Activated CD8-positive, alpha-beta memory T cell treated with anti-CD3 and anti-CD28 coated beads, Interleukin-2, amount 50 U/mL, for 1 hour (primary cell): Measurements from ENCODE around the gene GNA15.
"Not testable (repeated sequence)": the region's sequence is repeated elsewhere in the genome, so short reads cannot be mapped to it uniquely, and the experiment has no call there.

Source experiments
- DNase-seq: peaks from one replicate; pipeline ENCODE4 v3.0.0-alpha.2; 2020; ENCODE audit errors: extremely low read depth

Gene GNA15

DNA sequence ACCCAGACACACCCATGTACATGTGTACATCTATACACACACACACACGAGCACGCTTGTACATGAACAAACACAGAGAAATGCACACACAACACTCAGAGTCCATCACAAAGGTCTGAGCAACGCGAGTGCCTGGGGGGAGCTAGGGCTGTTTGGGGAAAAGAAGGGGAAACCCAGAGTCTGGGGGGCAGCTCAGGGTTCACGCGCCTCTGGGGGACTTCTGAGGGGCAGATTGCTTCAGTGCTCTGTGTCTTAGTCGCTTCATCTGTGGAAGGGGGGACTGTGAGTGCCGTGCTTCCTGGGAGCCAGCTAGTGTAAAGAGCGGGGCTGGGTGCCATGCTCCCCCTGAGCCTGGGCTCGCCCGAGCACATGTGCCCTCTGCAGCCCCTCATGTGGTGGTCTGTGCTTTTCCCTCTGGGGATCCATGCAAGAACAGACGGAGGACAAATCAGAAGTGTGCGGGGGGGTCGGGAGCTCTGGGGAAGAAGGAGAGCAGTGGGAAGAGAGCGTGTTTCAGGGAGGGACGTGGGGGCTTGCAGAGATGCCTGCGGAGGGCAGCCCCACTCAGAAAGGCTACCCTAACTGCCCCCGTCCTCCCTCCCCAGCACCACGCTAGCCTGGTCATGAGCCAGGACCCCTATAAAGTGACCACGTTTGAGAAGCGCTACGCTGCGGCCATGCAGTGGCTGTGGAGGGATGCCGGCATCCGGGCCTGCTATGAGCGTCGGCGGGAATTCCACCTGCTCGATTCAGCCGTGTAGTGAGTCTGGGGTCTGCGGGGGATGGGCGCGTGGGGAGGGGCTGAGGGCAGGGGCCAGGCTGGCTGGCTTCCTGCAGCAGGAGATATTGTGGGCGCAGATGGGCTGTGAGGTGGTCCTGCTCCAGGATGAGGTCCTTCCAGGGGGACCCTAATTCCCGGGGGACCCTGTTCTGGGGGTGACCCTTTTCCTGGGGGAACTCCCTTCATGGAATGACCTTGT lies 14.0 kb downstream of the GNA15 start:
- DNase-seq = no peak

- no peak for DNase-seq
These were observed 15.0 kb downstream of the GNA15 start for GRCh38 chr19:3150739-3151329.

DNA sequence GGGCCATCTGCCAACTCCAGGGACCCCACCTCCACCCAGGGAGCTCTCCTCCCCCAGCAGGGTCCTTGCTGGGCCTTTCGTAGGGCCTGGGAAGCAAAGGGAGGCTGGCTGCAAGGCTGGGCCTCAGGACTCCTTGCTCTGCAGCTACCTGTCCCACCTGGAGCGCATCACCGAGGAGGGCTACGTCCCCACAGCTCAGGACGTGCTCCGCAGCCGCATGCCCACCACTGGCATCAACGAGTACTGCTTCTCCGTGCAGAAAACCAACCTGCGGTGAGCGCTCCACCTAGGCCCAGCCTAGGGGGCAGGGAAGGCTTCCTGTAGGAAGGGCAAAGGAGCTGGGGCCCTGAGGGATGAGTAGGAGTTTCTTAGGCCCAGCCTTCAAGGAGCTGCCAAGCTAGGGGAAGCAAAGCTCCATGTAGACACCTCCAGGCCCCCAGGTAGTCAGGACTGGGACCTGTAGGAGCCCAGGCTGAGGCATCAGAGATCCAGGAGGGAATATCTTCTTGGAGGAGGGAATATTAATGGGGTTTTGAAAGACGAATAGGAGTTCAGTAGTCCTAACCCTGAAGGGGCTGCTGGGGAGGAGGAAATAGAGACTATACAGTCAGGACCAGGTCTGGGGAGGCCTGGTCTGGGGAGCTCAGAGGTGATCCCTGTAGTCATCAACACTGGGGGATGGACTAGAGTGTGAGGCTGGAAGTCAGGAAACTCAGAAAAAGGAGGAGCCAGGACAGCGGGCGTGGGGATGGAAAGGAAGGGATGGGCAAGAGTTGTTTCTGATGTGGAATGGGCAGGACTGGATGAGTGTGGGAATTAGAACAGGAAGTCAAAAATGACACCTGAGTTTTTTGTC lies 16.0 kb downstream of the GNA15 start:
- no peak for DNase-seq

DNA sequence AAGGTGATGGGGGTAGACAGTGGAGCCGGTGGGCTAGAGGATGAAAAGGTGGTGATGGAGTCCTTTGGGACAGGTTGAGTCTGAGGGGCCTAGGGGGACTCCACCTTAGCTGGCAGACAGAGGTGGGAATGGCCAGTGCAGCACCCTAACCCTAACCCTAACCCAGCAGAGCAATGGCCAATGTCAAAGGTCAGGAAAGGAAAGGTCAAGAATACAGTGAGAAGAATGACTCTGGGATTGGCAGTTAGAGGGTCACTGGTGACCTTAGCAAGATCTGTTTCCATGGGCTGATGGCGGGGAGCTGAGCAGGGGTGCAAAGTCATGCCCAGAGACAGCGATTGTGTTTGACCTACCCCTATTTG lies 16.6 kb downstream of the GNA15 start:
- no peak for DNase-seq

GRCh38 chr19:3153286-3154230 lies 17.7 kb downstream of the GNA15 start:
- no peak for DNase-seq

DNA sequence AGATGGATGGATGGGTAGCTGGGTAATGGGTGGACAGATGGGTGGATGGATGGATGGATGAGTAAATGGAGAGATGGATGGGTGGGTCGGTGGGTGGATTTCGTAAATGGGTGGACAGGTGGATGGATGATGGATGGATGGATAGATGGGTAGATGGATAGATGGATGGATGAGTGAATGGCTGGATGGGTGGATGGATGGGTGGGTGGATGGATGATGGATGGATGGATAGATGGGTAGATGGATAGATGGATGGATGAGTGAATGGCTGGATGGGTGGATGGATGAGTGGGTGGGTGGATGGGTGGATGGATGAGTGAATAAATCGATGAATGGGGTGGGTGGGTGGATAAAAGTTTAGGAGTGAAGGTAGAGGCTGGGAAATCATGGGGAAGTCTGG lies 18.6 kb downstream of the GNA15 start:
- DNase-seq = not testable (repeated sequence)

- peak; percentile 71 for DNase-seq
These were observed 19.3 kb downstream of the GNA15 start for GRCh38 chr19:3154957-3155736.

DNA sequence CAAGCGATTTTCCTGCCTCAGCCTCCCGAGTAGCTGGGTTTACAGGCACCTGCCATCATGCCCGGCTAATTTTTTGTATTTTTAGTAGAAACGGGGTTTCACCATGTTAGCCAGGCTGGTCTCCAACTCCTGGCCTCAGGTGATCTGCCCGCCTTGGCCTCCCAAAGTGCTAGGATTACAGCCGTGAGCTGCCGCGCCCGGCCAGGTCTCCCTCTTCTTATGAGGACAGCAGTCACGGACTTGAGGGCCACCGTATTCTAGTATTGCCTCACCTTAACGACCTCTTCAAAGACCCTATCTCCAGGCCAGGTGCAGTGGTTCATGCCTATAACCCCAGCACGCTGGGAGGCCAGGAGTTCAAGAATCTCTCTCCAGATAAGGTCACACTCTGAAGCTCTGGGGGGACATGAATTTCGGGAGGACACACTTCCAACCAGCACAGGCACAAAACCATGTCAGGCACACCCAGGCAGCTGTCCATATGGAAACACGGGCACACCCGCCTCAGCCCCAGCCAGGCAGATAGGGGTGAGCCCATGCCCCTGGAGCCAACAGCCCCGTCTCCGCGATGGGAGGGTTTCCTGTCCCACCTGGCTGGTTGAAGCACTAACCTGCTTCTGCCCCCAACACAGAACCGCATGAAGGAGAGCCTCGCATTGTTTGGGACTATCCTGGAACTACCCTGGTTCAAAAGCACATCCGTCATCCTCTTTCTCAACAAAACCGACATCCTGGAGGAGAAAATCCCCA lies 21.4 kb downstream of the GNA15 start:
- DNase-seq = no peak

GRCh38 chr19:3159565-3159964 lies 23.7 kb downstream of the GNA15 start:
- no peak for DNase-seq

DNA sequence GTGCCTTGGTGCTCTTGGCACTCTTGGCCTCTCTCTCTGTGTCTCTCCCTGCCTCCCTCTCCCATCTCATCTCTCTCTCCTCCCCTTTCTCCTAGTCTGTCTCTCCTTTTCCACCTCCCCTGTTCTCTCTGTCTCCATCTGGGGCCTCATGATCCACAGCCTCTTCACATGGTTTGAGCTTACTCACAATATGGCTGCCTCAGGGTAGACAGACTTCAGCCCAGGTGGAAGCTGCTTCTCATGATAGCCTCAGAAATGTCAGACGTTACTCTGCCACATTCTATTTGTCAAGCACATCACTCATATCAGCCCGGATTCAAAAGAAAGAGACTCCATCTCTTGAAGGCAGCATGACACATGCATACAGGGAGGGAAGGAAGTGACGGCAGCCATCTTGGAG lies 24.4 kb downstream of the GNA15 start:
- DNase-seq = no peak

DNA sequence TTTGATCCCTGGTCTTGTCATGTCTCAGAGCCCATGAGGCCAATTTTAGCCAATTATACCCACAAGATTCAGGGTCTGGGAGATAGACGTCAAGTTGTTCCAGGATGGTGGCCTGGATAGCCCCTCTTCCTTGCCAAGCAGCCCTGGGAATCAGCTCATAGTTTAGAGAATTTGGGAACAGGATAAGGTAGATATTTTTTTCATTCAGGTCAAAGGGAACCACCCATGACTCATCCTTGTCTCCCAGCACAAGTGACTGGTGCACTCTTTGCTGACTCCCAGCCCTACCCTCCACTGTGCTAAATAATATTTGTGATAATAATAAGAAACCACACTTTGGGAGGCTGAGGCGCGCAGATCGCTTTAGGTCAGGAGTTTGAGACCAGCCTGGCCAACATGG lies 25.6 kb downstream of the GNA15 start:
- no peak for DNase-seq

GRCh38 chr19:3162418-3163229 lies 26.8 kb downstream of the GNA15 start:
- DNase-seq = no peak

DNA sequence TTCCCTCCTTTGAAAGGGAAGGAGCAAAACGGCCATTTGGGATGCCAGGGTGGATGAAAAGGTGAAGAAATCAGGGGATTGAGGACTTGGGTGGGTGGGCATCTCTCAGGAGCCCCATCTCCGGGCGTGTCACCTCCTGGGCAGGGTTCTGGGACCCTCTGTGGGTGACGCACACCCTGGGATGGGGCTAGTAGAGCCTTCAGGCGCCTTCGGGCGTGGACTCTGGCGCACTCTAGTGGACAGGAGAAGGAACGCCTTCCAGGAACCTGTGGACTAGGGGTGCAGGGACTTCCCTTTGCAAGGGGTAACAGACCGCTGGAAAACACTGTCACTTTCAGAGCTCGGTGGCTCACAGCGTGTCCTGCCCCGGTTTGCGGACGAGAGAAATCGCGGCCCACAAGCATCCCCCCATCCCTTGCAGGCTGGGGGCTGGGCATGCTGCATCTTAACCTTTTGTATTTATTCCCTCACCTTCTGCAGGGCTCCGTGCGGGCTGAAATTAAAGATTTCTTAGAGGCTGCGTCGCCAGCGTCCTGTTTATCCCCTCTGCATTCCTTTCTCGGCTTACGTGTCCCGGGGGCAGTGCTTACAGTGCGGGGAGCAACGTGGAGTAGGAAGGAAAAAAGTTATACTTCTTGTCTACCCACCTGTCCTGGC lies 27.5 kb downstream of the GNA15 start:
- DNase-seq = peak; percentile 59

DNA sequence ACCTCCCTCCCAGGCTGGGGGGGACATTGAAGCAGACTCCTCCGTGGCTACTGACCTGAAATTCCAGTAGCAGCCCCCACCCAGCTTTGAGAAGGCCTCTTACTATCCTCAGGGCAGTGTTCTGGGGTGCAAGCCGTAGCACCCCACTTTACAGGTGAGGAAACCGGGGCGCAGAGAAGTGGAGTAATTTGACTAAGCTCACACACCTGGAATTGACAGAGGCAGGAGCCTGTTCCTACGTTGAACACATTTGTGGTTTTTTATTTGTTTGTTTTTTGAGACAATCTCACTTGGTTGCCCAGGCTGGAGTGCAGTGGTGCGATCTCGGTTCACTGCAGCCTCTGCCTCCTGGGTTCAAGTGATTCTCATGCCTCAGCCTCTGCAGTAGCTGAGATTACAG lies 28.1 kb downstream of the GNA15 start:
- DNase-seq = no peak

DNA sequence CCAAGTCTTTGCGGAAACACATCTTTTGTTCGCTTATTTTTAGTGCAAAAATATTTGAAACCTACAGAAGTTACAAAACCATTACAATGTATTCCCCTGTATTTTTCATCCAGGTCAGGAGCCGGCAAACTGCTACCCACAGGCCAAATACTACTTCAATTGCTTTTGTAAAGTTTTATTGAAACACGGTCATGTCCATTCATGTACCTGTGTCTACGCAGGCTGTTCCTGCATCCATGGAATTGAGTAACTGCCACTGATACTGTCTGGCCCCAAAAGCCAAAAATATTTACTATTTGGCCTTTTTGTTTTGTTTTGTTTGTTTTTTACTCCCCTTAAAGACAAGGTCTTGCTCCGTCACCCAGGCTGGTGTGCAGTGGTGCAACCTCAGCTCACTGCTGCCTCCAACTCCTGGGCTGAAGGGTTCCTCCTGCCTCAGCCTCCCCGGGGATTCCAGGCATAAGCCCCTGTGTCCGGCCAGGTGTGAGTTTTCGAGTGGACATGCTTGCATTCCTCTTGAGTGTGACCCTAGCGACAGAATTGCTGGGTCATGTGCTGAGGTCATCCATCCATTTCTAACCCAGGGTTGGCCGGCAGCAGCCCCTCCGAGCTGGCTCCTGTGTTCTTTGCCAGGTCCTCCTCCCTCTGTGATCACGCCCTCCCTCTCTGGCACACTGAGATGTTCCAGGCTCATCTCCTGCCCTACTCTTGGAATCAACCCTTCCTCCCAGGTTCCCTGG lies 31.9 kb downstream of the GNA15 start:
- DNase-seq = no peak

DNA sequence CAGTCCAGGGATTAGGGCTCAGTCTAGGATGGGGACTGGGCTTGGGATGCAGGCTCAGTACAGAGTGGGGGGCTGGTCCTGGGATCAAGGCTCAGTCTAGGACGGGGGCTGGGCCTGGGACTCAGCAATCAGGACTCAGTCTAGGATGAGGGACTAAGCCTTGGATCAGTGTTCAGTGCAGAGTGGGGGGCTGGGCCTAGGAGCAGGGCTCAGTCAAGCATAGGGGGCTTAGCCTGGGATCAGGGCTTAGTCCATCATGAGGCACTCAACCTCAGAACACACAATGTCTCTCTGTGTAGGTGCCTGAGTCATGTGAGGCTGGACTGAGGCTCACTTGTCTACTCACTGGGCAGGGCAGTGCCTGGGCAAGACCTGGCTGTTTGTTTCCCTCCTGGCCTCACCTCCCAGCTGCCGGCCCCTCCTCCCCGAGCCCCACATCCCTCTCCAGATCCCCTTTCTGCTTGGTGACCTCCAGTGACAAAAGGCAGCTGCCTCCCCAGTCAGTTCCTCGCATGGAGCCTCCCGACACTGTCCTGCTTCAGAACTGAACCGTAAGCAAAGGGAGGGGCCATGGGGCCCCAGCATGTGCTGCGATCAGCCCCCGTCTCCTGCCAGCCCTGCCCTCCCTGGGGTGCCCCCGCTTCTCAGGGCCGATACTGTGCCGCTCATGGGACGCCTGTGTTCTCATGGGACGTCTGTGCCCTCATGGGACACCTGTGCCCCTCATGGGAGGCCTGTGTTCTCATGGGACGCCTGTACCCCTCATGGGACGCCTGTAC lies 36.2 kb downstream of the GNA15 start:
- DNase-seq = no peak

DNA sequence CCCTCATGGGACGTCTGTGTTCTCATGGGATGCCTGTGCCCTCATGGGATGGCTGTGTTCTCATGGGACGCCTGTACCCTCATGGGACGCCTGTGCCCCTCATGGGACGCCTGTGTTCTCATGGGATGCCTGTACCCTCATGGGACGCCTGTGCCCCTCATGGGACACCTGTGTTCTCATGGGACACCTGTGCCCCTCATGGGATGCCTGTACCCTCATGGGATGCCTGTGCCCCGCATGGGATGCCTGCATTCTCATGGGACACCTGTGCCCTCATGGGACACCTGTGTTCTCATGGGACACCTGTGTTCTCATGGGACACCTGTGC lies 36.8 kb downstream of the GNA15 start:
- DNase-seq = not testable (repeated sequence)
